ENCODE data around the gene ADAMTS17. TPM values are rescaled to one million over a fixed set of nuclear protein-coding genes. Genes with fewer than 3 reads are reported as not detected.
A peak's percentile ranks its signal among the peaks of the same experiment; 100 is the strongest.

The ADAMTS17 gene
- total RNA-seq, 4 donors from 2014 or later: 7.2 to 15.1 (median 8.9) TPM

- no peak for DNase-seq
- H3K27ac ChIP-seq: no peak overlapping the region
- H3K4me1 ChIP-seq: no peaks in the 10 kb centered on the region
- no peaks in the 10 kb centered on the region for H3K9me3 ChIP-seq
- H3K27me3 ChIP-seq: no peaks in the 10 kb centered on the region
- H3K4me3 ChIP-seq: no peak overlapping the region
- no peaks in the 10 kb centered on the region for H3K36me3 ChIP-seq
- TF ChIP-seq POLR2A (IDR thresholded peaks at IDR 0.05) (no peak), CTCF (IDR thresholded peaks at IDR 0.05) (no peak)
Observed at GRCh38 chr15:99959326-99959725, 382.4 kb downstream of the ADAMTS17 start.

DNA sequence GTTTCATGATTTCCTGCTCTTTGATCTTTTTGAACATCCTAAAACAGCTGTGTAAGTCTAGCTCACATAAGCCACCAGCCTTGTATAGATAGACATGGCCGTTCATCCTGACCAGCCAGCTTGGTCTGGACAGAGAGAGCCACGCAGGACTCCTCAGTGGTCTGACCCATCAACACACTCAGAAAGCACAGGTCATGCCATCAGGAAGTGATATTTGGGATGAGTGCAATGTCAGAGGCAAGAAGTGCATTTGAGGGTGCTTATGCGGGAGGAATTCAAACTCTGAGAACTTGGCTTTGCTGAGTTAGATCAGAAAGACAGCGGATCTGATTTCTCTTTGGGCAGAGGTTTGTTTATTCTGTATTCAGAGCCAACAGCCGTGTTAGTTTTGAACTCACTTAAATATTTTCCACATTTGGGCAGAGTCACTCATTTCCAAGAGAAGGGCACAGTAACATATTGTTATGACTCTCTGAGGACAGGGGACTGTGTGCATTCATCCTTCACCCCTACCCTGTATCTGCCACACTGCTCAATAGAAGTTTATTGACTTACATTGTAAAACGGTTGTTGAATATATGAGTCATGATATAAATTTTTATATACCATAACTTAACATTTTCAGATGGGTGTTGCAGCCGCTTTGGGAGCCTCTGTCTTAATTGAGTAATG, 383.2 kb downstream of the ADAMTS17 start:
- H3K36me3 ChIP-seq: no peaks in the 10 kb centered on the region
- no peak overlapping the region for H3K27ac ChIP-seq
- no peaks in the 10 kb centered on the region for H3K9me3 ChIP-seq
- H3K4me1 ChIP-seq: no peaks in the 10 kb centered on the region
- H3K4me3 ChIP-seq: no peak overlapping the region
- DNase-seq: no peak
- TF ChIP-seq POLR2A (IDR thresholded peaks at IDR 0.05) (no peak), CTCF (IDR thresholded peaks at IDR 0.05) (no peak)
- H3K27me3 ChIP-seq: no peaks in the 10 kb centered on the region

DNA sequence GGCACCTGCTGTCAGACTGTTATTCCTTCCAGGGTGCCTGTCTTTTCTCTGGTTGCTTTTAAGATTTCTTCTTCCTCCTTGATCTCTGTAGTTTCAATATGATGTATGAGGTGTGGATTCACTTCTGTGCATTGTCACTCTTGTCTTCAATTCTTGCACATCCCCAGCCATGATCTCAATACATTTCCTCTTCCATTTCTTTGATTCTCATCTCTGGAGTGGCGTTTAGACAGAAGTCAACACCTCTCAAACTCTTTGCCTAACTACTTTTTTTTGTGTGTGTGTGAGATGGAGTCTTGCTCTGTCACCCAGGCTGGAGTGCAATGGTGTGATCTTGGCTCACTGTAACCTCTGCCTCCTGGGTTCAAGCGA, 384.1 kb downstream of the ADAMTS17 start:
- Histone ChIP-seq H3K4me3 (no peak overlapping the region), H3K27me3 (no peaks in the 10 kb centered on the region), H3K36me3 (no peaks in the 10 kb centered on the region), H3K27ac (no peak overlapping the region), H3K9me3 (no peaks in the 10 kb centered on the region), H3K4me1 (no peaks in the 10 kb centered on the region)
- TF ChIP-seq CTCF (IDR thresholded peaks at IDR 0.05) (no peak), POLR2A (IDR thresholded peaks at IDR 0.05) (no peak)
- DNase-seq: no peak

DNA sequence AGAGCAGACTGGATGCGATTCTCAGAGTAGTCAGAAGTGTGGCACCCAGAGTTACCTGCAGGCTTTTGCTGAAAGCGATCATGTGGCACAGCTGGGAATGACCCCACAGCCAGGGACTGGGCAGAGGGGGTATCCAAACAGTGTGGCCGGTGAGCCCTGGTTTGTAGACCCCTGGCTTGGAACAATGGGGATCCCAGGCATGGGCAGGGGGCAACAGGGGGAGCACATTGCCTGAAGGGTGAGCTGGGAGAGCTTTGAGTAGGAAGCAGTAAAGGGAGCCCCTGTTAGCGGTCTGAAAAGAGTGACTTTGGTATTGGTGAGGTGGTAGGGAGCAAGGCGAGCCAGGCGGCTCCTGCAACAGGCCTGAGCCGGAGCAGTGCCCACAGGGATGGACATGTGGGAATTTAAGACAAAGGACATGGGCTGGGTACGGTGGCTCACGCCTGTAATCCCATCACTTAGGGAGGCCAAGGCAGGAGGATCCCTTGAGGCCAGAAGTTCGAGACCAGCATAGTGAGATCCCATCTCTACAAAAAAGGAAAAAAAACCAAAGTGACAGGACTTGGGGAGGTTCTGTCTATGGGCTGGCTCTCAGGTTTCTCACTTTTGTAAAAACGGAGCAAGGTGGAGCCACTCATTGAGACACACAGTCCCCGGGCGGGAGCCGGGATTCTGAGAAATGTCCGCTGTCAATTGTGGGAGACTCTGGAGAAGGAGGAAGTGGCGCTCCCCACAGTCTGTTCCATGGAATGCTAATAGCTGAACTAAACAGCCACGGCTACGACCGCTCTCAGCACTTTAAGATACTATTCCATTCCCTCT, 384.7 kb downstream of the ADAMTS17 start:
- H3K27me3 ChIP-seq: no peaks in the 10 kb centered on the region
- H3K9me3 ChIP-seq: no peaks in the 10 kb centered on the region
- no peak overlapping the region for H3K4me3 ChIP-seq
- TF ChIP-seq CTCF (IDR thresholded peaks at IDR 0.05) (no peak), POLR2A (IDR thresholded peaks at IDR 0.05) (no peak)
- no peaks in the 10 kb centered on the region for H3K4me1 ChIP-seq
- DNase-seq: peak in 1 of 3 donors; percentile 25
- H3K27ac ChIP-seq: no peak overlapping the region
- H3K36me3 ChIP-seq: no peaks in the 10 kb centered on the region

GRCh38 chr15:99956022-99956775, 385.6 kb downstream of the ADAMTS17 start:
- DNase-seq: peak in 1 of 3 donors; percentile 31
- H3K4me1 ChIP-seq: no peaks in the 10 kb centered on the region

More at GRCh38 chr15:99956022-99956775, 385.6 kb downstream of the ADAMTS17 start:
- Histone ChIP-seq H3K36me3 (no peaks in the 10 kb centered on the region), H3K27me3 (no peaks in the 10 kb centered on the region), H3K27ac (no peak overlapping the region), H3K9me3 (no peaks in the 10 kb centered on the region), H3K4me3 (no peak overlapping the region)
- TF ChIP-seq POLR2A (IDR thresholded peaks at IDR 0.05) (no peak), CTCF (IDR thresholded peaks at IDR 0.05) (no peak)
